Posterior cingulate gyrus (tissue), 11 donors: Measurements from ENCODE around the gene FLG.
"Not testable (repeated sequence)": the region's sequence is repeated elsewhere in the genome, so short reads cannot be mapped to it uniquely, and the experiment has no call there.

Experiments
- DNase-seq, 10 donors: peaks; one replicate each; pipeline versions ENCODE4 v3.0.0 to v3.0.0-alpha.2; 2020 to 2021; ENCODE audit warnings: mixed read lengths in 3 of 10
- intact Hi-C: fragments of 100-400 bp; cut with DNase I; formaldehyde crosslinking; loops from one replicate; pipeline ENCODE4 v1.15.1; 2023

The FLG gene

GRCh38 chr1:152325111-152325510 is at the start of gene FLG:
Gene FLG (minus strand): TSS chr1:152325239. CDS start chr1:152315456, 9,783 bp downstream.
- no peak for DNase-seq
- intact Hi-C loops = no loop called here

DNA sequence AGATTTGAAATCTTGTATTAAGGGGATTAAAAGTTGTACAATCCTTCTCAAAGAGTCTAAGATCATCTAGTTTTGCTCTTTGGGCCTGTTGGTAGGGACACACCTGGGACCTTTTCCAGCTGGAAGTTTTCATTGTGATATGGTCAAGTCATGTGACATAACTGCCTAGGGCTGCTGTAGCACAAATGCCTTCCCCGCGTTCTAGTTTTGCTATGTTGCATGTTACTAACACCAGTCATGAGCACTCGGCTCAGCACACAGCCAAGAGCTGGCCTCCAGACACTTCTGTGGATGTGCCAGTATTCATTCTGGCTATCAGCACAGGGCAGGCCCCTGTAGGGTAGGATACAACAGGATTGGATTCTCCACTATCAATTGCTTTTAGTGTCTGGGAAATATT is 49.4 kb upstream of the FLG start:
- DNase-seq = no peak
- intact Hi-C loops = no loop called here

GRCh38 chr1:152372672-152373071 is 47.6 kb upstream of the FLG start:
- DNase-seq = no peak
- intact Hi-C loops = no loop called here

- intact Hi-C loops = no loop called here
- DNase-seq = no peak
These were observed 42.4 kb upstream of the FLG start for GRCh38 chr1:152367436-152367835.

- intact Hi-C loops = no loop called here
- no peak for DNase-seq
These were observed 34.9 kb upstream of the FLG start, which contains the start of gene FLG2 for GRCh38 chr1:152359906-152360305. Gene FLG2 (minus strand): TSS chr1:152360006. CDS start chr1:152358884, 1,122 bp downstream.

GRCh38 chr1:152356736-152357135 is 31.7 kb upstream of the FLG start:
- intact Hi-C loops = no loop called here
- DNase-seq = no peak

DNA sequence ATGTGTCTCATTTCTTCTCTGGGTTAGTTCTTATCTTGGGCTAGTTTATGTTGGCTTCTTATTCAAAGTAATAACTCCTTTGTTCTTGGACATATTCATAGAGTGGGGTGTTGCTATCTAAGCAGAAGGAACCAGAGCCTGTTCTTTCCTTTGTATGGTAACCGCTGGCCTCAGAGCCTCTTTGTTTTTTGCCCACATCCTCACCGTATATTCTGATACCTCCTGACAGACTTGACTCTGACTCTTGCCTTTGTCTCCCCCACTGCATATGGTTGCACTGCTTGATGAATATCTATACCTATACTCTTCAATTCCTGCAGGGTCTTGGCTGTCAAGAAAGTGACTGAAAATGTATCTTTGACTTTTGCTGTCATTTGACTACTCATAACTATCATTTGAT is 24.6 kb upstream of the FLG start:
- intact Hi-C loops = no loop called here
- no peak for DNase-seq

- intact Hi-C loops = no loop called here
- no peak for DNase-seq
These were observed 23.4 kb upstream of the FLG start for GRCh38 chr1:152348447-152348846.

DNA sequence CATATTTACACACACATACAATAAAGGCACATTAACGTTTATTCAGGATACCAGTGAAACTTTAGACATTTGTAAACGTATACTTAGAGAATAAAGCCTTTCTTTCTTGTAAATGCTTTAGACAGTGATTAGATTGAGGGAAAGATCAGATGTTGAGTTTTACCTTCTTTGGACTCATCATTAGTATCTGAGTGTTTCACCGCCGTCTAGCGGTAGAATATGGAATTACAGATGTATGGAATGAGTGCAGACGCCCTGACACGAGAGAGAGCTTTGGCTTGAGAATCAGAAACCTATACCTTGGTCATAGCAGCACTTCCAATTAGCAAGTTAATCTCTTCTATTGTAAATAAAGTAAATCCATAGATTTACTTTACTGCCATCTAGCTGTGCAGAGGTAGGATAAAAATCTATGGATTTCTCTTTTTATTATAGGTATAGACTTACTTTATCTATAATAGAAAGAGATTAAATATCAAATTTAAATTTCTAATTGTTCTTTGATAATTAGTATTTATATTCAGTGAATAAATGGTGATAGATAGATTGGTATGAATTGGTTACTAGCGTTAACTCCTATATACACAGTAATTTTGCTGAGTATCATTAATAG is 22.2 kb upstream of the FLG start:
- intact Hi-C loops = no loop called here

GRCh38 chr1:152344438-152344837 is 19.4 kb upstream of the FLG start:
- no peak for DNase-seq
- intact Hi-C loops = no loop called here

More for the DNA sequence above, 22.2 kb upstream of the FLG start:
- DNase-seq = peak in 1 of 10 donors; percentile 28

DNA sequence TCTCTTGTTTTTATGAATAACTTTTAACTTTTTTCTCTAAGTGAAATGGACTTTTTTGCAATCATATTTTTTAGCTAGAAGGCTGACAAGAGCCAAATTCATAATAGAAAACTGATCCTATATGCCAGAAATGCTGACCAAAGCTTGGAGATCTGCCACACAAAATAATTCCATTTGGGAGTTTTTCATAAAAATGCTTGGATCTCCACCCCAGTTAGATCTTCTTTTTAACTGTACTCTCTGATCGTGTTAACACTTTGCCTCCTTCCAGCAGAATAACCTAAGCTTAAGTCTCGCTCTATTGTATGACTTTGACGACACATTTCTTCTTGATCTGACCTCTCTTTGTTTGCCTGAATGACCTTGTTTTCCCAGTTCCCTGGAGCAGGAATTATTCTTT is 18.0 kb upstream of the FLG start:
- DNase-seq = no peak
- intact Hi-C loops = no loop called here

- intact Hi-C loops = no loop called here
- DNase-seq = no peak
These were observed 10.4 kb upstream of the FLG start for GRCh38 chr1:152335399-152335798.

- intact Hi-C loops = no loop called here
- no peak for DNase-seq
These were observed 3.9 kb upstream of the FLG start for GRCh38 chr1:152328801-152329391.

DNA sequence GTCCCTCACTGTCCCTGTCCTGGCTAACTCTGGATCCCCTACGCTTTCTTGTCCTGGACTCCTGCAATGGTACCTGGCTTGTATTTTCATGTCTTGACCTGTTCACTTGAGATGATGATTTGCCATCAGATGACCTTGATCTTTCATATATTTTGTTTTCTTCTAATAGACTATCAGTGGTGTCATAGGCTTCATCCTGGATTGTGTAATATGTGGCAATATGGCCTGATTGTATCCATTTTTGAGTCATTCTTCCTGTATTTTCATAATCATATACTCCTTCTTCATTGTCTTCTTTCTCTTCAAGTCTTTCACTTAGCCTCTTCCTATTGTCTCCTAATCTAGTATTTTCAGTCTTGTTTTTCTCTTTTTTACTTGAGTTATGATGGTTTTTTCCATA is 11.1 kb downstream of the FLG start:
- no peak for DNase-seq
- intact Hi-C loops = no loop called here

DNA sequence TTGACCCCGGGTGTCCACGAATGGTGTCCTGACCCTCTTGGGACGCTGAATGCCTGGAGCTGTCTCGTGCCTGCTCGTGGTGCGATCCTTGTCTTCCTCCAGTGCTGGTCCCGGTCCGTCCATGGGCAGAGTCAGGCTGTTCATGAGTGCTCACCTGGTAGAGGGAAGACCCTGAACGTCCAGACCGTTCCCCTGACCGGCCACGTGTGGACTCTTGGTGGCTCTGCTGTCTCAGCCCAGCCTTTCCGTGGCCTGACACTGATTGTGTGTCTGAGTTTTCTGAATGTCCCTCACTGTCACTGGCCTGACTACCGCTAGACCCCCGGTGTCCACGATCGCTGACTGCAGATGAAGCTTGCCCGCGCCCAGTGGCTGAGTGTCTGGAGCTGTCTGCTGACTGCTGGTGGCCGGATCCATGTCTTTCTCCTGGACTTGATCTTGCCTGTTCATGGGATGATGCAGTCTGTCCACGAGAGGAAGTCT is 11.7 kb downstream of the FLG start:
- intact Hi-C loops = no loop called here
- peak in 2 of 10 donors; percentile 64 to 72 for DNase-seq

DNA sequence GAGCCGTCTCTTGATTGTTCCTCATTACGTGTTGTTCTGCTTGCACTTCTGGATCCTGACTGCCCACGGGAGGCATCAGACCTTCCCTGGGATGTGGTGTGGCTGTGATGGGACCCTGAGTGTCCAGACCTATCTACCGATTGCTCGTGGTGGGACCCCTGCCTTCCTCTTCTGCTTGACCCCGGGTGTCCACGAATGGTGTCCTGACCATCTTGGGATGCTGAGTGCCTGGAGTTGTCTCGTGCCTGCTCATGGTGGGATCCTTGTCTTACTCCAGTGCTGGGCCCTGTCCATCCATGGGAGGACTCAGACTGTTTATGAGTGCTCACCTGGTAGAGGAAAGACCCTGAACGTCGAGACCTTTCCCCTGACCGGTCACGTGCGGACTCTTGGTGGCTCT is 12.9 kb downstream of the FLG start:
- DNase-seq, intact Hi-C loops: not testable (repeated sequence)

- intact Hi-C loops = no loop called here
- DNase-seq = peak in 1 of 10 donors; percentile 47
These were observed 15.1 kb downstream of the FLG start for GRCh38 chr1:152309955-152310354.

GRCh38 chr1:152309320-152309901 is 15.6 kb downstream of the FLG start:
- peak in 1 of 10 donors; percentile 54 for DNase-seq
- intact Hi-C loops = not testable (repeated sequence)

GRCh38 chr1:152308758-152309157 is 16.3 kb downstream of the FLG start:
- peak in 1 of 10 donors; percentile 24 for DNase-seq
- intact Hi-C loops = not testable (repeated sequence)

DNA sequence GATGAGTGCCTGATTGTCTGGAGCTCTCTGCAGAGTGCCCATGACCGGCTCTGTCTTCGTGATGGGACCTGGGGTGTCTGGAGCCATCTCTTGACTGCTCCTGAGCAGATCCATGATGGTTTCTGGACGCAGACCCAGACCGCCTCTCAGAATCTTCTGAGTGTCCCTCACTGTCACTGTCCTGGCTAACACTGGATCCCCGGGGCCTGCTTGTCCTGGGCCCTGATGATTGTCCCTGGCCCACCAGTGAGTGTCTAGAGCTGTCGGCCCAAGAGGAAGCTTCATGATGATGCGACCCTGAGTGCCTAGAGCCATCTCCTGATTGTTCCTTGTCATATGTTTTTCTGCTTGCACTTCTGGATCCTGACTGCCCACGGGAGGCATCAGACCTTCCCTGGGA is 17.1 kb downstream of the FLG start:
- intact Hi-C loops, DNase-seq: not testable (repeated sequence)

GRCh38 chr1:152306123-152306522 is 18.9 kb downstream of the FLG start:
- intact Hi-C loops, DNase-seq: not testable (repeated sequence)

- peak in 1 of 10 donors; percentile 70 for DNase-seq
- intact Hi-C loops = not testable (repeated sequence)
These were observed 20.3 kb downstream of the FLG start for GRCh38 chr1:152304773-152305172.
